GM19035 (cell line): Measurements from ENCODE around the gene SLC2A4RG.
"Not testable (repeated sequence)": the region's sequence is repeated elsewhere in the genome, so short reads cannot be mapped to it uniquely, and the experiment has no call there.

Experiments
- ATAC-seq: cut with Tn5 transposase; IDR thresholded peaks from one replicate; pipeline ENCODE4 v1.9.1; 2021; ENCODE audit not compliant: unreplicated experiment

The SLC2A4RG gene

DNA sequence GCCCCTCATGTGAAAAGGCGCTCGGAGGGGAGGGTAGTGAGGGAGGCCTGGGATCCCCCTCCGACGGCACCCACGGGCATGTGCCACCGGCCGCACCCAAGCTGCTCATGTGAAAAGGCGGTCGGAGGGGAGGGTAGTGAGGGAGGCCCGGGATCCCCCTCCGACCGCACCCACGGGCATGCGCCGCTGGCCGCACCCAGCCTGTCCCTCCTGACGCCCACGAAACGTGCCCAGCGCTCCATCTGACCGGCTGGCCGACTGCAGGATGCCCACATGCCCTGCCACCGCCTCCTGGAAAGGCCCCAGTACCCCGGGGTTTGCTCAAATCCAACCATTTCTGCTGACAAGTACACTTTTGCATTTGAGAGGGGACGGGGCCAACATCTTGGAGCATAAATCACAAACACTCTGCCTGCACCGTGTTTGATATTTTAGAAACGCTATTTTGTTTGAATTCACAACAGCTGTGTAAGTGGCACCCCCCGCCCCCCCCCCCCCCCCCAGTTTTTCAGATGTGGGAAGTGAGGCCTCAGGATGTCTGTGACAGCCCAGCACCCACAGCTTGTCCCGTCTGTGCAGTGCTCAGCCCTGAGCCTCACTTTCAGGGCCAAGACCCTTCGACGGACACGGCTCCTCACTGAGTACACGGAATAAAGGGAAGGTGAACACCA lies 34.1 kb downstream of the SLC2A4RG start:
- ATAC-seq = no peak

DNA sequence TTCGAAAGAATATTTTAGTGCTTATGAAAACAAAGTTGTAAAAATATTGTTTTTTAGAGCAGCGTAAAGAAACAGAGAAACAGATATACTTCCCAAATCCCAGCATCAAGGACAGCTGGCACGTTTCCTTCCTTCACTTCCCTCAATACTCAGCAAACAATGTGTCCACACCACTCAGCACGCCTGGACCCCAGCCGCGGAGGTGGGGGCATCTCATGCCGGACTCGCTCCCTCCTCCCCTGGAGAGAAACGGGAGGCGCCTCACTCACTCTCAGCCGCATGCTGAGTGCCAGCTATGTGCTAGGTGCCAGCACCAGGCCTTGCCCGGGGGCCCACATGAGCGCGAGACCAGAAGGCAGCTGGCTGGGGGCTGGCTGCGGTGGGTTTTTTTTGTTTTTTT lies 34.7 kb downstream of the SLC2A4RG start:
- no peak for ATAC-seq

DNA sequence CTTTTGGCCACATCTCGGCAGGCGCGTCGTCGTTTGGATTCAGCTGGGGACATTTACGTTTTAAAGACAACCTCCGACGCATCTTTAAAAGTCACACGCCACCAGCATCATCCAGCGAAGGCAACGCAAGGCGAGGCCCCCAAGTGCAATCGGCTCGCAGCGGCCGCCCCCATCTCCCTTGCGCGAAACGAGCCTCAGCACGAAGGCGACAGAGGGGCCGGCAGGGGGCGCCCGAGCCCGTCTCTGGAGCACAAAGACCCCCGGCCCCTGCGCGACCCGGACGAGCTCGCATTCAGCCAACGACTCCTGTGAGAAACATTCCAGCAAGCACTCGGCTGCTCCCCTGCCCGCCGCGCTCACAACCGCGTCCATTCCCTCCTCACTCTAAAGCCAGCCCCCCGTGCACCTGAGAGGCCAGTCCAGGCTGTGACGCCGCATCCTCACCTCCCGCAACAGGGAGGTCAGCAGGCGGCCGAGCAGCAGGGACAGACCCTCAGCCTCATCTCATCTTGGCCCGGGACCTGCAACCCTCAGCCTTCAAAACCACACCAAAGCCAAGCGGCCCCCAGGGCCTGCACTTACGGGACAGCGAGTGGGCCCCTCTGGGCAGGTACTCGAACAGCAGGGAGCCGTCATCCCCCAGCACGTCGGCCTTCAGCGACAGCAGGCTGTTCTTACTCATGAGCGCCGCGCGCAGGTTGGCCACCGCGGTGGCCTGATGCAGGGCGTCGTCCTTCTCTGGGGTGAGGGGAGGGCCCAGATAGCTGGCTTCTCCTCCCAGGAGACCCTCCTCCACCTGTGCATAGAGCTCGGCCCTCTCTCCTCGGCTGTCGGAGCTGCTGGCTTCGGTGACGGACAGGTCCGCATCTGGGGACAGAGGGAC lies 35.8 kb downstream of the SLC2A4RG start:
- no peak for ATAC-seq

DNA sequence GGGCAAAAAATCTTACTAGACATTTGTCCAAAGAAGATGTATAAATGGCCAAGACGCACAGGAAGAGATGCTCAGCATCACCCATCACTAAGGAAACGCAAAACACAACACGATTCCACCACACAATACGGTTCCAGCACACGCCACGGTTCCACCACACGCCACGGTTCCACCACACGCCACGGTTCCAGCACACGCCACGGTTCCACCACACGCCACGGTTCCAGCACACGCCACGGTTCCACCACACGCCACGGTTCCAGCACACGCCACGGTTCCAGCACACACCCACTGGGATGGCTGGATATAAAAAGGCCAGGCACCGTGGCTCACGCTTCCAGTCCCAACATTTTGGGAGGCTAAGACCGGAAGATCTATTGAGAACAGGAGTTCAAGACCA lies 37.3 kb downstream of the SLC2A4RG start:
- not testable (repeated sequence) for ATAC-seq

DNA sequence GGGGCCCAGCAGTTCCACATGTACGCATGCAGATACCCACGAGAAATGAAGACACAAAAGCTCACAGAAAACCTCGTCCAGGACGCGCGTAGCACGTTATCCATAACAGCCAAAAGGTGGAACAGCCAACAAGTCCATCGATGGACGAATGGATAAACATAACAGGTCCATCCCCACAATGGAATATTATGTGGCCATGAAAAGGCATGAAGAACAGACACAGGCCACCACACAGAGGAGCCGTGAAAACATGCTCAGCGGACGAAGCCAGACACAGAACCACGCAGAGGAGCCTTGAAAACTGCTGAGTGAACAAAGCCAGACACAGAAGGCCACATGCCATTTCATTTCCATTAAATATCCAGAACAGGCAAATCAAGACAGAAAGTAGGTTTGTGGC lies 38.0 kb downstream of the SLC2A4RG start:
- ATAC-seq = no peak

DNA sequence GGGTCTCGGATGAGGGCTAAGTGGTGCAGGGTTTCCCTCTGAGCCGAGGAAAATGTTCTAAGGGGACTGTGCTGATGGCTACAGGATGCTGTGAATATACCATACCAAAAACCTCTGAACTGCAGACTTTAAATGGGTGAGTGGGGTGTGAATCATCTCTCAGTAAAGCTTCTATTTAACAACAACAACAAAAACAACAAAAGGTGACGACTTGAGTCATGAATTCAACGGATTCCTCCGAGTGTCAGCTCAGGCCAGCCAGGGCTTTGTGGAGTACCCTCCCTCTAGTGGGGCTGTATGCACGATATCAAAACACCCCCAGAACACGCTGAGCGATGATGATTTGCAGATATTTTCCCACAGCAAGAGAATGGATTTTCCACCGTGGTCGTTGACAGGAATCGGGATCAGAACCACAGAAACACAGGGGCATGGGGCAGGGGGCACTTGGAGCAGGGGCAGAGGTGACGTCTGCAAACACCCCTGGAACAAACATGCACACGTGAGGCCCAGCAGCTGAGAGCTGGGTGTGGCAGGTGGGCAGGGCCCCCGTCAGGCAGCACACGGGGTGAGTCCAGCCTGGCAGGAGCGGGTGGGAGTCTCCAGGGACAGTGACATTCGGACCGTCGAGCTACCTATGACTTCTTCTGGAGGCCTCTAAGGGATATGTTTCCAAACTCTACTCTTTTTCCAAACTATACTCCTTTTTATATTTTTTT lies 38.6 kb downstream of the SLC2A4RG start:
- no peak for ATAC-seq

DNA sequence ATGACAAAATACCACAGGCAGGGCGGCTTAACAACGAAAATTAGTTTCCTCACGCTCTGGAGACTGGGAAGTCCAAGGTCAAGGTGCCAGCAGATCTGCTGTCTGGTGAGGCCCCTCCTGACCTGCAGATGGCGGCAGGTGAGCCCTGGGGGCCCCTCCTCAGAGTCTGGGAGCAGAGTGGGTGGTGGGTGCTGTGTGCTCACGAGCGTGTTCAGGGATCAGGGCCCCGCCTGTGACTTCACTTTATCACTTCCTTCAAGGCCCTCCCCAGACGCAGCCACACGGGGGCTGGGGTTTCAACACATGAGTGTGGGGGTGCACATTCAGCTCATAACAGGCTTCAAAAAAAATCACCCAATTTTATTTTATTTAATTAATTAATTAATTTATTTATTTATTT lies 39.3 kb downstream of the SLC2A4RG start:
- ATAC-seq = no peak

DNA sequence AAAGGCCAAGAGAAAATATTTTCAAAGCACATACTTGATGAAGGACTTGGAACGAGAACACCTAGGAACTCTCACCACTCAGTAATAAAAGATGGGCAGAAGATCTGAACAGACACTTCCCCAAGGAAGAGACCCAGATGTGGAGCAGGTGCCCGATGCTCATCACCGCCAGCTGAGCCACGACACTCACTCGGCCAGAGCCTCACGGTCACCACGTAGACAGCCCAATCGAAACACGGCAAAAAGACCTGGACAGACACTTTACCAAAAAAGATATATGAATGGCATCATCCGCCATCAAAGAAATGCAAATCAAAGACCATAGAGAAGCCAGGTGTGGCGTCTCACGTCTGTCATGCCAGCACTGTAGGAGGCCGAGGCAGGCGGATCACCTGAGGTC lies 41.6 kb downstream of the SLC2A4RG start:
- ATAC-seq = no peak

DNA sequence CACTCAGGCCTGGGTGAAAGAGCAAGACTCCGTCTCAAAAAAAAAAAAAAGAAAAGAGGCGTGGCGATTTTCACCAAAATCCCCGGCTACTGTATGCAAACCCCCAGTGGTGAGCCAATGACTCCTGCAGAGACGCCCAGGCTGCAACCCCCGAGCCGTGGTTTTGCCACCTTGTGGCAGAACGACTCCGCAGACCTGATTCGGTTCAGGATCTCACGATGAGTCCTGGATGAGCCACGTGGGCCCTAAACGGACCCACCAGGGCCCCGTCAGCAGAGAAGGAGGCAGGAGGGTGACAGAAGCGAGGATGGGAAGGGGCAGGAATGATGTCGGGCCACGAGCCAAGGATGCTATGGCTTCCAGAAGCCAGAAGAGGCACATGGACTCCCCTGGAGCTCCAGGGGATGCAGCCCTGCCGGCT lies 42.5 kb downstream of the SLC2A4RG start:
- no peak for ATAC-seq

DNA sequence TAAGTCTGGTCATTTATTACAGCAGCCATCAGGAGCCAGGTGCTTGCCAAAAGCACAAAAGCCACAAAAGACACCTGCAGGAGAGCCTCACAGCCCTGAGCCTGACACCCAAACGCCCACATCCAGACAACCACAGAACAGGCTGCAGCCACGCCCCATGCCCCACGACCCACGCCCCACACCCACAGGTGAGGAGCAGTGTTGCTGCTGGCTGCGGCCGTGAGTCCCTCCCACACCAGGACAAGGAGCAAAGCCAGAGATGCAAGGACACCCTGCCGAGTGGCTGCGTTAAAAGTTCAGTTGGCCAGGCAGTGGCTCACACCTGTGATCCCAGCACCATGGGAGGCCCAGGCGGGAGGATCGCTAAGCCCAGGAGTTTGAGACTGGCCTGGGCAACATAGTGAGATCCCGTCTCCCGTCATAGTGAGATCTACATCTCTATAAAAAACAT lies 43.0 kb downstream of the SLC2A4RG start:
- no peak for ATAC-seq

DNA sequence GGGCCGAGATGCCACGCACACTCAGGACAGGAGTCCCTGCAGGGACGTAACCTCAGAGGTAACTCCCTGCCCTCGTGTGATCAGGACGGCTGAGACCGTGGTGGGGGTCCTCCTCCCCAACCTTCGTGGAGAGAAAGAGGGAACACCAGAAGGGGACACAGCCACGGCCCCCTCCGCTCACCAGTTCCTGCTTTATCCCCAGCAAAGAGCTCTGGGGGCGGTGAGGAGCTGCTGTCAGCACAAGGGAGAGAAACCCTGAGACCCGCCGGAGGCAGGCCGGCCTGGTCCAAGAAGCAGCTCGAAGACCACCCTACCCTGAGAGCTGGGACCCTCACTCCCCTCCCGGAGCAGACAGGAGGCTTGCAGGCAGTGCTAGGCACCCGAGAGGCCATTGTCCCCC lies 44.4 kb downstream of the SLC2A4RG start:
- ATAC-seq = no peak

DNA sequence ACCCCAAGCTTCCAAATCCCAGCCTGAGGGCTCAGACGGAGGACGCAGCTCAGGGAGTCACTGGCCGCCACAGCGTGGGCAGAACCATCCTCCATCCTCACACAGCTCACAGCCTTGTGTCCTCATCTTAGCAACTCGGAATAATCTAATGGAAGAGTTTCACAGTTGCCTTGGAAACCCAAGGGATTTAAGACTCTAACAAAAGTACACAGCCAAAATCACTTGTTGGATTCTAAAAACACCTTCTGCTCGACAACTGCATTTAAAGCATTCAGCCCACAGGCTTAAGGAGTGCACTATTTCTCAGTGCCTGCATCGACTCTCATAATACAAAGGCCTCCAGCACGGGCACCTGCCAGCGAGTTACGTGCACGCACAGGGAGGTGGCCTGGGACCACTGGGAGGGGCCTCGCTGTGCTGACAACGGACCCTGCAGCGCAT lies 46.1 kb downstream of the SLC2A4RG start:
- ATAC-seq = no peak

DNA sequence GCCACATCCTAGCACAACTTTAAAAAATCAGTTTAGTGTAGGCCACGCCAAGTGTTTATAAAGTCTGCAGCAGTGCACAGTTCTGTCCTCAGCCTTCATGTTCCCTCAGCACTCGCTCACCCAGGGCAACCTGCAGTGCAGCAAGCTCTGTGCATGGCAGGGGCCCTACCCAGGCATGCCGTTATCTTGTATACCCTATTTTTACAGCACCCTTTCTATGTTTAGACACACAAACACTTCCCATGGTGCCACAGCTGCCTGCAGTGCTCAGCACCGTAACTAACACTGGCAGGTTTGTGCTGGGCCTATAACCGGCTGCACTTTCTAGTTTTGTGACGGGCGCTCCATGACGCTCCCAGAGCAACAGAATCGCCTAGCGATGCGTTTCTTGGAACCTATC lies 47.7 kb downstream of the SLC2A4RG start:
- no peak for ATAC-seq

DNA sequence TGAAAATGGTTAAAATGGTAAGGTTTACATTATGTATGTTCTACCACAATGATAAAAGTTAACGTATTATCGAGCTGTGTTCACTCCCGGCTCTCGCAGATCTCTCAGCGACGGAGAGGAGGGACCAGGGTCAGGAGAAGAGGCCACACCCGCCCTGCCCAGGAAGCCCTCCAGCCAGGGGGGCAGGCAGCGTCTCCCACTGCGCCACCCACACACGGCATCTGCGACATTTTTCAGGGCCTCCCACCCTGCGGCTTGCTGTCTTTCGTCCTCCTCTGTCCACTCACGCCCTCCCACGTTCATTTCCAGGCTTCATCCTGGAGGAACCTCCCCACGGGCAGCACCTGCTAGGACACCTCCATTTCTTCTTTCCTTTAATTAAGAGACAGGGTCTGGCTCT lies 48.2 kb downstream of the SLC2A4RG start:
- ATAC-seq = no peak

DNA sequence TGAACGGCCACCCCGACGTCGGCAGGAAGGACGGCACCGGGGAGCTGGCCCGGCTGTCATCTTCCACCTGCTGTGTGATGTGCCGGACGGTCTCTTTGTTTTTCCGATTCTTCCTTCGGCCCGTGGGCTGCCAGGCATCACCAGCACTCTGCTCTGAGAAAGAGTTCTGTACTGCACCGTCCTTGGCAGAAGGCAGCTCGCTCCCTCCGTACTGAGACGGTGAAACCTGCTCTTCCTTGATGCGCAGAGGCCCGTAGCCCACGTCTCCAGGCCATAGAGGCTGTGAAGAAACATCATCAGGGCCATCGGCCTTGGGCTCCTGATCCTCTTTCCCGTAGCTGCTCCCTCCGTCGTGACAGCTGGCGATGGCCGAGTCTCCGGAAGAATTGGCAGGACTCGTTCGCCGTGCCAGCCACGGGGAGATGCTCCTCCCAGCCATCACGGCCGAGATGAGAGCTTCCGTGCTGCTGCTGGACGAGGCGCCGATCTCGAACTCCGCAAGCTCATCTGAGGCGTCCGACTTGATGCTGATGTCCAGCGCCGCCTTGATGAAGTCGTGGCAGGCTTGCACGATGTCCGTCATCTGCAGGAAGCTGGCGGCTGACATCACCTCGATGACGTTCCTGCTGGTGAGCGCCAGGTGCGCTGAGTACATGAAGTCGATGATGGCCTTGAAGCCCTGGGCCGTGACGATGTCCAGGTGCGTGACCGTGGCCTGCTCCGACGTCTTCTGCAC lies 50.4 kb downstream of the SLC2A4RG start:
- no peak for ATAC-seq

DNA sequence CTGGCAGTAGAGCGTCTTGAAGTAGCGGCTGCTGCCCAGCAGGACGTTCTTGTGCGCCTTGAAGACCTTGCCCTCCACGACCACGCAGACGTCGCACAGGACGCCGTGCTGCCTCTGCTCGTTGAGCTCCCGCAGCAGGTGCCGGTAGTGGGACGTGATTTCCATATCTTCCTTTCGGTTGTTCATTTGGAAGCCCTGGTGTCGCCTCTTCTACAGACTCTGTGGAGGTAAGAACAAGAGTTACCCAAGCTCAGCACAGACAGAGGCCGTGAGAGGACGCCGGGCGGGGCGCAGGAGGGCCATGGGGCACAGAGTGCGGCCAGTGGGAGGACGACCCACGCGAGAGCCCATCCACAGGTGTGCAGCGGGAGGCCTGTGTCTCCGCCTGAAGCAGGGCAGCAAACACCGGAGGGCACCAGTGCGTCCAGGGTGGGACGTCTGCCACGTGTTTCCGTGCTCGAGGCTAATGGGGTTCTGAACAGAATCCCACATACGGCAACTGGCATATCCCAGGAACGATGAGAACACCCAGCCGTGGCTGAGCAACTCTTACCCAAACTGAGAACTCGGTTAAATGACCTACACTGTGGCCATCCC lies 51.1 kb downstream of the SLC2A4RG start:
- ATAC-seq = no peak

DNA sequence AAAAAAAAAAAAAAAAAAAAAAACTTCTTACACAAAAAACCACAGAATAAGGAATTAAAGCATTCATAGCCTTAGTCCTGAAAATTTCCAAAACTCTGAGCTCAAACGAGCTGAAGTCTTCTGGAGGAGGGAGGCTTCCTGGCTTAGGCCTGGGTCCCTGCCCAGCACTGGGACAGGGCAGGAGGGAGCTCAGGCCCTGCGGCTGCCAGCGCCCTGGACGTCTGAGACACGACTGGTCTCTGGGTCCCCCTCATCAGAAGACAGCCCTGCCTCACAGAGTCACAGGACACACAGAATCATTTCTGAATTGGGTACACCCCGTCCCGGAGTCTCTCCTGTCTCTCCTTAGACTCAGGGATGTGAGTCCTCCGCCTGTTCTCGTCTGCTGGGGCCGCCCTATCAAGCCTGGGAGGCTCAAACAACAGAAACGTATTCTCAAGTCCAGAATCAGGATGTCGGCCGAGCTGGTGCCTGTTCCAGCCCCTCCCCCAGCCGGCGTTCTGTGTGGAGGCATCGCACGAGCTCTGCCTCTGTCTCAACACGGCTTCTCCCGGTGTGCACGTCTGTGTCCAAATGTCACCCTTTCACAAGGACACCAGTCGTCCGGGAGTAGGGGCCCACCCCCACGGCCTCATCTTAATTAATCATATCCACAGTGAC lies 52.1 kb downstream of the SLC2A4RG start:
- no peak for ATAC-seq

DNA sequence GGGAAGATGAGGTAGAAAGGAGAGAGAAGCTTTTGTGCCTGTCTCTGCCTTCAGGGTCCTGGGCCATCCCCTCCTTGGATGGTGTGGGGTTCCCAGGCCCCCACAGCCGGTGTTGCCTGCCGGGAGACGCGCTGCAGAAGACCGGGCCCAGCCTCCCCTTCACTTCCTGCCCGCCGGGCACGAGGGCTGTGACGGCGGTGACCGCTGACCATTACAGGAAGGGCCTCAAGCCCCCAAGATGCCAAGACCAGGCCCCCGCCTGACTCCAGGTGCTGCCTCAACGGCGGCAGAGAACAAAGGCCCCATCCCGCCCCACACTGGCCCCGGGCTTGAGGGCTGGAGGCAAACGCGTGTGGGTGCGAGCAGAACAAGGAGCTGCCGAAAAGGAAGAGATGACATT lies 53.3 kb downstream of the SLC2A4RG start:
- ATAC-seq = no peak
